HCT116 (cell line): ENCODE results near the gene GPR176. TPM values are rescaled to one million over a fixed set of nuclear protein-coding genes. Genes with fewer than 3 reads are reported as not detected.

Experiments used
- ATAC-seq: fragments of 200-7000 bp; cut with Tn5 transposase; 2 replicates; pipeline ENCODE4 v1.9.1; 2020; ENCODE audit warnings: mild to moderate bottlenecking, moderate library complexity
- BruUV-seq: library from RNA; stranded (reverse); fragments of 400-500 nt; replicated peaks from 2 replicates; lab custom pipeline; 2021; lab: Mats Ljungman, UMichigan
- CTCF ChIA-PET: fragments of 300-600 bp; sonication (Branson Sonifier 250); formaldehyde crosslinking; loops from one replicate; lab custom pipeline; 2021; ENCODE audit warnings: antibody characterized with exemption; lab: Charles Lee
- POLR2A ChIA-PET: fragments of 300-600, 350-600 bp; sonication (Branson Sonifier 250); formaldehyde crosslinking; loops from one replicate; lab custom pipeline; 2021; ENCODE audit warnings: antibody characterized with exemption; lab: Charles Lee
- RAD21 ChIA-PET, 2 experiments: fragments of 300-600 bp; sonication (Branson Sonifier 250); formaldehyde crosslinking; loops; one replicate each; lab custom pipeline; 2023; ENCODE audit warnings: low total read pairs in 2 of 2; ENCODE audit not compliant: uncharacterized antibody in 2 of 2, unreplicated experiment in 2 of 2, low non-redundant PET in 1 of 2; lab: Charles Lee
- DNase-seq: peaks from one replicate; pipeline ENCODE4 v3.0.0-alpha.2; 2010; ENCODE audit warnings: low read depth, low spot score
- H2AFZ ChIP-seq: fragments of 200-600 bp; shearing (Covaris generic), sonication (generic); 2 replicates; pipeline ENCODE4 v1.6.1; 2017; ENCODE audit warnings: low read depth, mixed run types, mixed read lengths, antibody characterized with exemption, low read length; ENCODE audit not compliant: poor library complexity, severe bottlenecking
- H3K27ac ChIP-seq: 2 replicates; pipeline ENCODE4 v1.5.1; 2012; ENCODE audit warnings: low read depth, low read length
- H3K27me3 ChIP-seq: fragments of 200-600 bp; sonication (generic); 2 replicates; pipeline ENCODE4 v1.6.1; 2016; ENCODE audit warnings: mixed run types, low read length, mixed read lengths; ENCODE audit not compliant: insufficient read depth
- H3K36me3 ChIP-seq, 2 experiments: fragments of 200-500 bp in 1 of 2; fragments of 200-600 bp in 1 of 2; sonication (Bioruptor generic) in 1 of 2; sonication (generic) in 1 of 2; 2 replicates each; pipeline versions ENCODE4 v1.5.1 to v1.6.1; 2014 to 2016; ENCODE audit warnings: low read length in 2 of 2, inconsistent platforms in 1 of 2, mixed read lengths in 1 of 2, mixed run types in 1 of 2; ENCODE audit not compliant: insufficient read depth in 2 of 2, control insufficient read depth in 1 of 2
- H3K4me1 ChIP-seq, 2 experiments: fragments of 200-600 bp in 1 of 2; sonication (generic) in 1 of 2; 2 replicates each; pipeline versions ENCODE4 v1.5.1 to v1.6.1; 2012 to 2017; ENCODE audit warnings: low read length in 2 of 2, inconsistent platforms in 1 of 2, mild to moderate bottlenecking in 1 of 2, mixed read lengths in 1 of 2, mixed run types in 1 of 2, moderate library complexity in 1 of 2; ENCODE audit not compliant: insufficient read depth in 2 of 2, control insufficient read depth in 1 of 2
- H3K4me2 ChIP-seq: fragments of 200-600 bp; sonication (generic); 2 replicates; pipeline ENCODE4 v1.6.1; 2017; ENCODE audit warnings: mixed run types, low read length, mixed read lengths
- H3K4me3 ChIP-seq, 2 experiments: fragments of 200-600 bp in 1 of 2; sonication (generic) in 1 of 2; replicated peaks in 1 of 2; 2 replicates each; pipeline ENCODE4 v1.5.1; 2011 to 2016; ENCODE audit warnings: low read length in 2 of 2, control low read depth in 1 of 2, low read depth in 1 of 2, mild to moderate bottlenecking in 1 of 2, mixed read lengths in 1 of 2, mixed run types in 1 of 2
- H3K79me2 ChIP-seq: fragments of 200-600 bp; sonication (generic); 2 replicates; pipeline ENCODE4 v1.6.1; 2017; ENCODE audit warnings: mild to moderate bottlenecking, mixed run types, low read length, moderate library complexity, mixed read lengths; ENCODE audit not compliant: insufficient read depth
- H3K9ac ChIP-seq: fragments of 200-600 bp; sonication (generic); 2 replicates; pipeline ENCODE4 v1.6.1; 2016; ENCODE audit warnings: low read length, mixed read lengths
- H3K9me2 ChIP-seq: fragments of 200-600 bp; sonication (generic), shearing (Covaris generic); 2 replicates; pipeline ENCODE4 v1.6.1; 2017; ENCODE audit warnings: mixed run types, mild to moderate bottlenecking, moderate library complexity; ENCODE audit not compliant: insufficient read depth
- H3K9me3 ChIP-seq, 2 experiments: fragments of 200-500 bp in 1 of 2; fragments of 200-600 bp in 1 of 2; sonication (Bioruptor generic) in 1 of 2; sonication (generic) in 1 of 2; 2 replicates each; pipeline ENCODE4 v1.6.1; 2014 to 2017; ENCODE audit warnings: low read length in 2 of 2, mixed read lengths in 2 of 2, inconsistent platforms in 1 of 2, low read depth in 1 of 2, mild to moderate bottlenecking in 1 of 2, mixed run types in 1 of 2, moderate library complexity in 1 of 2; ENCODE audit not compliant: control insufficient read depth in 1 of 2, insufficient read depth in 1 of 2
- H4K20me1 ChIP-seq: fragments of 200-600 bp; sonication (generic), shearing (Covaris generic); 2 replicates; pipeline ENCODE4 v1.6.1; 2017; ENCODE audit warnings: mixed run types, mild to moderate bottlenecking, moderate library complexity; ENCODE audit not compliant: insufficient read depth
- ATF3 ChIP-seq: IDR thresholded peaks from 2 replicates; pipeline ENCODE4 v1.6.1; 2012
- CEBPB ChIP-seq: IDR thresholded peaks from 2 replicates; pipeline ENCODE4 v1.6.1; 2012; ENCODE audit warnings: low read depth
- CTCF ChIP-seq, 3 experiments: fragments of 200-600 bp in 1 of 3; sonication (generic) in 1 of 3; IDR thresholded peaks in 2 of 3; conservative IDR thresholded peaks in 1 of 3; 2 replicates each; pipeline ENCODE4 v1.5.1; 2012 to 2017; ENCODE audit warnings: low read depth in 2 of 3, low read length in 2 of 3, antibody characterized with exemption in 1 of 3, borderline replicate concordance in 1 of 3, control low read depth in 1 of 3, mild to moderate bottlenecking in 1 of 3, mixed read lengths in 1 of 3, mixed run types in 1 of 3, moderate library complexity in 1 of 3; ENCODE audit not compliant: insufficient read depth in 1 of 3
- MAX ChIP-seq: IDR thresholded peaks from 2 replicates; pipeline ENCODE4 v1.6.1; 2012
- RAD21 ChIP-seq: IDR thresholded peaks from 2 replicates; pipeline ENCODE4 v1.6.1; 2012; ENCODE audit warnings: low read depth, mild to moderate bottlenecking
- SRF ChIP-seq: IDR thresholded peaks from 2 replicates; pipeline ENCODE4 v1.6.1; 2012; ENCODE audit warnings: low read depth
- TCF7L2 ChIP-seq: IDR thresholded peaks from 2 replicates; pipeline ENCODE4 v1.7.0; 2011; ENCODE audit warnings: borderline replicate concordance, inconsistent platforms; ENCODE audit not compliant: insufficient read depth, insufficient read length; ENCODE audit errors: extremely low read depth
- ZFX ChIP-seq: fragments of 450-650 bp; IDR thresholded peaks from 2 replicates; pipeline ENCODE4 v1.6.1; 2017
- intact Hi-C: fragments of 100-400 bp; cut with micrococcal nuclease; formaldehyde crosslinking; loops from 2 replicates; pipeline ENCODE4 v1.10.0; 2022
- total RNA-seq: library from RNA; stranded (reverse); gene quantifications from one replicate; pipeline ENCODE4 v1.2.1, GENCODE V29; 2021; ENCODE audit not compliant: unreplicated experiment

GPR176 gene
- total RNA-seq, 1 experiment from 2014 or later: 1.7 TPM

- no peaks in the 10 kb centered on the region for H3K27me3 ChIP-seq
- H3K4me2 ChIP-seq: no peak overlapping the region
- H2AFZ ChIP-seq: no peak overlapping the region
- H3K9ac ChIP-seq: no peak overlapping the region
- CTCF ChIA-PET: interaction anchor here (1.1 to 1.8 kb wide), 3 partner anchors 10 to 490 kb away, joined by 3 to 7 read pairs (median 6); no protein-coding TSS in a partner anchor
- no peaks in the 10 kb centered on the region for H4K20me1 ChIP-seq
- H3K4me1 ChIP-seq: peaks cover 23% of the 10 kb centered on the region in 2 experiments
- no peak for TF ChIP-seq CTCF (IDR thresholded peaks at IDR 0.05 in 2 of 3, conservative IDR thresholded peaks at IDR 0.05 in 1 of 3; ENCODE audit: borderline replicate concordance in 1 of 3, insufficient read depth in 1 of 3, low read depth in 2 of 3, low read length in 2 of 3)
- TF ChIP-seq RAD21: no peak
- no peak for TF ChIP-seq MAX
- no peak for TF ChIP-seq TCF7L2
- no peak for TF ChIP-seq ATF3
- no peak for TF ChIP-seq CEBPB
- TF ChIP-seq SRF: no peak
- TF ChIP-seq ZFX: no peak
- BruUV-seq: no TSS peak
- no peak overlapping the region for H3K4me3 ChIP-seq
- POLR2A ChIA-PET: no interaction called here
- ATAC-seq: no peak
- RAD21 ChIA-PET: no interaction called here
- H3K27ac ChIP-seq: no peak overlapping the region
- no peak for DNase-seq
- H3K9me3 ChIP-seq: no peaks in the 10 kb centered on the region
- no peaks in the 10 kb centered on the region for H3K9me2 ChIP-seq
- H3K79me2 ChIP-seq: peaks cover 11% of the 10 kb centered on the region
- H3K36me3 ChIP-seq: peaks cover 0 to 3% of the 10 kb centered on the region in 2 experiments; a peak in 1 of 4 replicates
- intact Hi-C loops: loop anchor here (5.0 to 10.0 kb wide), 2 partner anchors 247 to 490 kb away; no protein-coding TSS in a partner anchor
Measured at GRCh38 chr15:39785139-39785538, 134.9 kb downstream of the GPR176 start.
